Small intestine (tissue), 7 donors: ENCODE results near the gene TNS1. TPM values are rescaled to one million over a fixed set of nuclear protein-coding genes. Genes with fewer than 3 reads are reported as not detected.
A peak's percentile ranks its signal among the peaks of the same experiment; 100 is the strongest.
"Not testable (repeated sequence)": the region's sequence is repeated elsewhere in the genome, so short reads cannot be mapped to it uniquely, and the experiment has no call there.

ENCODE experiments used
- DNase-seq, 2 donors: peaks; one replicate each; pipeline versions ENCODE4 v3.0.0 to v3.0.0-alpha.2; 2013
- FAIRE-seq: peaks from 2 replicates; lab custom pipeline; 2012; peaks lifted over from hg19 to GRCh38; lab: Jason Lieb, UNC
- H3K27ac ChIP-seq, 3 donors: one replicate each; pipeline ENCODE4 v1.5.1; 2013; ENCODE audit warnings: low read length in 2 of 3, mild to moderate bottlenecking in 2 of 3, control low read depth in 1 of 3, inconsistent platforms in 1 of 3, low read depth in 1 of 3, moderate library complexity in 1 of 3
- H3K27me3 ChIP-seq, 3 donors: one replicate each; pipeline ENCODE4 v1.6.1; 2013; ENCODE audit warnings: low read length in 3 of 3, inconsistent platforms in 1 of 3; ENCODE audit not compliant: control insufficient read depth in 3 of 3, insufficient read depth in 3 of 3
- H3K36me3 ChIP-seq, 3 donors: one replicate each; pipeline ENCODE4 v1.6.1; 2013; ENCODE audit warnings: low read length in 3 of 3, inconsistent platforms in 1 of 3, low read depth in 1 of 3, mild to moderate bottlenecking in 1 of 3, moderate library complexity in 1 of 3; ENCODE audit not compliant: control insufficient read depth in 3 of 3, insufficient read depth in 2 of 3
- H3K4me1 ChIP-seq, 3 donors: one replicate each; pipeline ENCODE4 v1.6.1; 2013; ENCODE audit warnings: low read length in 2 of 3, inconsistent platforms in 1 of 3, low read depth in 1 of 3, mild to moderate bottlenecking in 1 of 3, moderate library complexity in 1 of 3; ENCODE audit not compliant: control insufficient read depth in 3 of 3, insufficient read depth in 2 of 3
- H3K4me3 ChIP-seq, 3 donors: one replicate each; pipeline ENCODE4 v1.5.1; 2013; ENCODE audit warnings: low read length in 3 of 3, control low read depth in 1 of 3, inconsistent platforms in 1 of 3, low read depth in 1 of 3, mild to moderate bottlenecking in 1 of 3, moderate library complexity in 1 of 3
- H3K9me3 ChIP-seq, 2 donors: one replicate each; pipeline ENCODE4 v1.6.1; 2013; ENCODE audit warnings: low read depth in 1 of 2, low read length in 1 of 2; ENCODE audit not compliant: control insufficient read depth in 2 of 2, insufficient read depth in 1 of 2
- WGBS, 3 donors: extraction: QIAGEN DNeasy Blood & Tissue Kit; methylation state at CpG; one replicate each; pipeline ENCODE4 v1.1.7; 2013; 5-methylcytosine and 5-hydroxymethylcytosine counted together
- polyA plus RNA-seq, 4 donors: library from polyadenylated mRNA; stranded (reverse) in 3 of 4; unstranded in 1 of 4; fragments of 200-250 nt in 3 of 4; fragments of 120-200 nt in 1 of 4; gene quantifications; one replicate each; pipeline versions ENCODE4 v1.2.1 to v1.2.3, GENCODE V29; 2013
- donor health status: healthy with polysubstance abuse.
- donor health status: control.
- donor health status: control.
- donor health status: Bipolar disorder and iron deficiency.
- donor health status: healthy.

TNS1 gene
- polyA plus RNA-seq, 4 donors, result 1.3 to 52.1 (median 9.8) TPM

- Histone ChIP-seq H3K36me3 (no peaks in the 10 kb centered on the region), H3K27me3 (peaks cover 0 to 5% (median 0%) of the 10 kb centered on the region in 3 donors), H3K9me3 (peaks cover 0 to 8% of the 10 kb centered on the region in 2 donors), H3K4me1 (no peaks in the 10 kb centered on the region), H3K4me3 (no peak overlapping the region), H3K27ac (no peak overlapping the region)
- WGBS, 3 donors, result 50 to 76% (median 61%) methylated on average over 2 of the region's 2 CpGs
- DNase-seq (no peak), FAIRE-seq (no peak)
These were observed 38.1 kb upstream of the TNS1 start for GRCh38 chr2:218040883-218041282.

DNA sequence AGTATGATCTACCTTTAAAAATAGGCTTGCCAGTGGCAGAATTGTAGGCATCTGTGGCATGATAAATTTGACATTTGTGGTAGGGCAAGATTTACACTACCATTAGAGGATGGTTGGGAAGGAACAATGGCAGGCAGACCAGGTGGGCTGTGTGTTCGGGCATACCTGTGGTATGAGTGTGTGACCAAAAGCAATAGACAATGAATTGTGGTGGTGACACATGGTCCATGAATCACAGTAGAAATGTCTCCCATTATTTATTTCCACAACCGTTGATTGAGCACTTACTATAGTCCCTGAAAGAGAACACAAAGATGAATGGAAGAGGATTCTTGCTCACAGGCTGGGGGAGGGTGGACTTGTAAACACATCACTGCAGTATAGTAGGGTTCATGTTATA, 36.4 kb upstream of the TNS1 start:
- WGBS, 3 donors, result 74 to 88% (median 76%) methylated on average over 2 of the region's 2 CpGs
- FAIRE-seq, result no peak

GRCh38 chr2:218036371-218036770, 33.6 kb upstream of the TNS1 start:
- Histone ChIP-seq H3K27me3 (peaks cover 0 to 32% (median 0%) of the 10 kb centered on the region in 3 donors), H3K9me3 (no peaks in the 10 kb centered on the region), H3K27ac (no peak overlapping the region), H3K4me3 (no peak overlapping the region), H3K4me1 (peaks cover 0 to 4% (median 0%) of the 10 kb centered on the region in 3 donors), H3K36me3 (no peaks in the 10 kb centered on the region)
- FAIRE-seq (no peak), DNase-seq (no peak)
- 72 to 77% (median 74%) methylated on average over 5 of the region's 5 CpGs for WGBS, 3 donors

More for the DNA sequence above, 36.4 kb upstream of the TNS1 start:
- Histone ChIP-seq H3K27me3 (peaks cover 0 to 10% (median 0%) of the 10 kb centered on the region in 3 donors), H3K36me3 (no peaks in the 10 kb centered on the region), H3K4me3 (no peak overlapping the region), H3K27ac (no peak overlapping the region), H3K4me1 (peaks cover 0 to 4% (median 0%) of the 10 kb centered on the region in 3 donors), H3K9me3 (peaks cover 0 to 8% of the 10 kb centered on the region in 2 donors)
- no peak for DNase-seq

- Histone ChIP-seq H3K9me3 (no peaks in the 10 kb centered on the region), H3K36me3 (no peaks in the 10 kb centered on the region), H3K27me3 (peaks cover 0 to 32% (median 0%) of the 10 kb centered on the region in 3 donors), H3K4me1 (peaks cover 0 to 4% (median 0%) of the 10 kb centered on the region in 3 donors), H3K27ac (no peak overlapping the region), H3K4me3 (no peak overlapping the region)
- WGBS, 3 donors, result 80 to 86% (median 84%) methylated on average over 12 of the region's 12 CpGs
- FAIRE-seq (no peak), DNase-seq (no peak)
These were observed 32.8 kb upstream of the TNS1 start for GRCh38 chr2:218035463-218036100.

DNA sequence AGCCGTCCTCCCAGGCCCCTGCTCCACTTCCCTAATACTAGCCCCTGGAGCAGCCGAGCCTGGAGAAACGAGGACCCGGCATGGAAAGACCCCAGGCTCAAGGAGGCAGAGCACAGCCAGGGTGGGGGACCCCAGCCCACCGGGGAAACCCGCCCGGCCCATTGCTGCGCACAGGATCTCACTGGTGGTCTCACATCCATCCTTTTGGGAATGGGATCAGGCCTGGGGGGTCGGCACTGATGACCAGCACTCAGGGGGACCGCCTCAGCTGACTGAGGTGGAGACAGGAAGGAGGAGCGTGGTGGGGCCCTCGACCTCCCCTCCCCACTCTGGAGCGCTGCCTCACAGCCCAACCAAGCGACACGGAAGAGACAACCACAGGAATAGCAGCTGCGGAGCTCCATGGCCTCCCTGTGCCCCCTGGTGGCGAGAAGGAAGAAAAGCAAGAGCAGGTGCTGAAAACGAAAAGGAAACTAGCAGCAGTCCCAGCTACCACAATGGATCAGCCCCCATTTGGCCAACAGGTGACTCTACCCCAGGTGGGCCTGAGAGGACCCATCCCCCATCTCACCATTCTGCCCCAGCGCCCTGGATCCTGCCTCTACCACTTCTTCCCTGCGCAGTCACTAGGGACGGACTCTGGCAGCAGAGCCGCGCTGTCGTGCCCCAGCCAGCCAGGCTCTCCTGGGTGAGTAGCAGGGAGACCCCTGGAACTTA, 31.9 kb upstream of the TNS1 start:
- not testable (repeated sequence) for H3K4me1 ChIP-seq, H3K9me3 ChIP-seq, H3K36me3 ChIP-seq, FAIRE-seq, H3K27ac ChIP-seq
- Histone ChIP-seq H3K4me3 (peak overlapping the region in 1 of 3 donors; percentile 6), H3K27me3 (peaks cover 0 to 35% (median 0%) of the 10 kb centered on the region in 3 donors)
- peak; percentile 75 to 78 for DNase-seq
- 17 to 20% (median 17%) methylated on average over 22 to 24 of the region's 24 CpGs for WGBS, 3 donors

GRCh38 chr2:218033590-218034496, 31.0 kb upstream of the TNS1 start:
- no peaks in the 10 kb centered on the region for H3K9me3 ChIP-seq
- no peaks in the 10 kb centered on the region for H3K36me3 ChIP-seq
- peaks cover 0 to 33% (median 0%) of the 10 kb centered on the region in 3 donors for H3K27me3 ChIP-seq
- DNase-seq, result peak in 1 of 2 donors; percentile 28
- no peak overlapping the region for H3K27ac ChIP-seq
- no peak for FAIRE-seq
- H3K4me1 ChIP-seq, result peaks cover 0 to 4% (median 0%) of the 10 kb centered on the region in 3 donors
- H3K4me3 ChIP-seq, result no peak overlapping the region
- WGBS, 3 donors, result 29 to 38% (median 37%) methylated on average over 41 to 45 of the region's 45 CpGs

GRCh38 chr2:218033208-218033589, 30.4 kb upstream of the TNS1 start:
- Histone ChIP-seq H3K4me1 (peaks cover 0 to 4% (median 0%) of the 10 kb centered on the region in 3 donors), H3K27ac (no peak overlapping the region), H3K4me3 (no peak overlapping the region), H3K27me3 (peaks cover 0 to 30% (median 0%) of the 10 kb centered on the region in 3 donors), H3K9me3 (no peaks in the 10 kb centered on the region), H3K36me3 (no peaks in the 10 kb centered on the region)
- 21 to 44% (median 42%) methylated on average over 1 of the region's 1 CpG for whole genome bisulfite sequencing, 3 donors
- DNase-seq (no peak), FAIRE-seq (no peak)
